ENCODE measurements around the gene PASK. TPM values are rescaled to one million over a fixed set of nuclear protein-coding genes. Genes with fewer than 3 reads are reported as not detected.
"Not testable (repeated sequence)": the region's sequence is repeated elsewhere in the genome, so short reads cannot be mapped to it uniquely, and the experiment has no call there.

PASK gene
- 1 to 10 TPM; 4.1 to 8.3 (median 6.4) TPM for polyA plus RNA-seq (ENCODE audit: insufficient read length in 10 of 10)
- long read RNA-seq, donor 1 = 0 reads
- long read RNA-seq, donor 2 = 0 reads
- long read RNA-seq, donor 3 = 0 reads
- long read RNA-seq, donor 4, partial matches to known transcripts = 63 of 82 reads
- long read RNA-seq, donor 4, other reads (novel, unspliced or antisense) = 19 of 82 reads
- long read RNA-seq, donor 5 = 0 reads
- long read RNA-seq, donor 6 = 0 reads
- long read RNA-seq, donor 7 = 0 reads
- long read RNA-seq, donor 8 = 0 reads
- long read RNA-seq, donor 9 = 0 reads

- DNase-seq = peak; percentile 91 to 97 (median 91)
Measured at GRCh38 chr2:241148891-241149674, at the start of gene PASK. PASK (minus strand) TSS chr2:241149472; CDS start chr2:241143032, 6,440 bp downstream.

- no peak for DNase-seq
Measured at GRCh38 chr2:241198381-241199279, 49.4 kb upstream of the PASK start.

- DNase-seq = no peak
Measured at GRCh38 chr2:241197947-241198346, 48.7 kb upstream of the PASK start.

GRCh38 chr2:241197246-241197645 is 48.0 kb upstream of the PASK start:
- not testable (repeated sequence) for DNase-seq

GRCh38 chr2:241195506-241196130 is 46.3 kb upstream of the PASK start:
- DNase-seq = no peak

GRCh38 chr2:241194811-241195210 is 45.5 kb upstream of the PASK start:
- no peak for DNase-seq

GRCh38 chr2:241193271-241193670 is 44.0 kb upstream of the PASK start:
- no peak for DNase-seq

- no peak for DNase-seq
Measured at GRCh38 chr2:241191081-241191480, 41.8 kb upstream of the PASK start.

GRCh38 chr2:241190291-241190981 is 41.2 kb upstream of the PASK start:
- no peak for DNase-seq

GRCh38 chr2:241189856-241190201 is 40.6 kb upstream of the PASK start:
- DNase-seq = no peak

- DNase-seq = no peak
Measured at GRCh38 chr2:241189093-241189855, 40.0 kb upstream of the PASK start.

GRCh38 chr2:241188361-241189092 is 39.3 kb upstream of the PASK start, which contains the start of gene ANO7:
ANO7 (plus strand) TSS chr2:241188677; CDS start chr2:241190064, 1,387 bp downstream.
- DNase-seq = no peak

GRCh38 chr2:241187918-241188234 is 38.6 kb upstream of the PASK start:
- no peak for DNase-seq

- no peak for DNase-seq
Measured at GRCh38 chr2:241187101-241187917, 38.0 kb upstream of the PASK start.

- no peak for DNase-seq
Measured at GRCh38 chr2:241185961-241186360, 36.7 kb upstream of the PASK start.

GRCh38 chr2:241184901-241185300 is 35.6 kb upstream of the PASK start:
- DNase-seq = no peak

- DNase-seq = no peak
Measured at GRCh38 chr2:241183221-241183620, 33.9 kb upstream of the PASK start.

- no peak for DNase-seq
Measured at GRCh38 chr2:241182531-241183133, 33.4 kb upstream of the PASK start.

Measured in muscle of back (tissue), 13 donors.